Activated B cell treated with CpG ODN at 0.5 μM for 24 hours (primary cell): Measurements from ENCODE around the gene LRRC3C. TPM values are rescaled to one million over a fixed set of nuclear protein-coding genes. Genes with fewer than 3 reads are reported as not detected.
"Not testable (repeated sequence)": the region's sequence is repeated elsewhere in the genome, so short reads cannot be mapped to it uniquely, and the experiment has no call there.

ENCODE experiments used
- ATAC-seq: fragments of 200-7000 bp; cut with Tn5 transposase; one replicate; pipeline ENCODE4 v1.10.0; 2021; ENCODE audit warnings: low read depth, mild to moderate bottlenecking, moderate library complexity
- CTCF ChIA-PET: fragments of 350-600 bp; sonication (Branson Sonifier 250); formaldehyde crosslinking; loops from one replicate; lab custom pipeline; 2021; ENCODE audit warnings: antibody characterized with exemption; lab: Charles Lee
- POLR2A ChIA-PET: fragments of 350-600 bp; sonication (Branson Sonifier 250); formaldehyde crosslinking; loops from one replicate; lab custom pipeline; 2021; ENCODE audit warnings: antibody characterized with exemption; lab: Charles Lee
- DNase-seq: peaks from one replicate; pipeline ENCODE4 v3.0.0; 2022
- H3K27ac Mint-ChIP-seq: one replicate; pipeline ENCODE4 v1.8.0; 2020; ENCODE audit warnings: mixed read lengths
- H3K27me3 Mint-ChIP-seq: one replicate; pipeline ENCODE4 v1.8.0; 2021; ENCODE audit warnings: mixed read lengths
- H3K36me3 Mint-ChIP-seq: one replicate; pipeline ENCODE4 v1.8.0; 2021; ENCODE audit warnings: low read depth, mixed read lengths
- H3K4me1 Mint-ChIP-seq: one replicate; pipeline ENCODE4 v1.8.0; 2021; ENCODE audit warnings: mixed read lengths
- H3K4me3 Mint-ChIP-seq: one replicate; pipeline ENCODE4 v1.8.0; 2020; ENCODE audit warnings: mild to moderate bottlenecking, mixed read lengths
- H3K9me3 Mint-ChIP-seq: one replicate; pipeline ENCODE4 v1.8.0; 2020; ENCODE audit warnings: mixed read lengths
- intact Hi-C: fragments of 100-400 bp; cut with micrococcal nuclease; formaldehyde crosslinking; loops from one replicate; pipeline ENCODE4 v1.15.1; 2024
- total RNA-seq: library from RNA; stranded (reverse); gene quantifications from 2 replicates; pipeline ENCODE4 v1.2.3, GENCODE V29; 2022
- TF ChIP-seq, protein P1 (sequence below): fragments of 200-600 bp; IDR thresholded peaks from one replicate; pipeline ENCODE4 v1.8.0; 2022; ENCODE audit warnings: antibody characterized with exemption, mild to moderate bottlenecking

Gene LRRC3C
- total RNA-seq, 1 donor from 2014 or later = not detected

DNA sequence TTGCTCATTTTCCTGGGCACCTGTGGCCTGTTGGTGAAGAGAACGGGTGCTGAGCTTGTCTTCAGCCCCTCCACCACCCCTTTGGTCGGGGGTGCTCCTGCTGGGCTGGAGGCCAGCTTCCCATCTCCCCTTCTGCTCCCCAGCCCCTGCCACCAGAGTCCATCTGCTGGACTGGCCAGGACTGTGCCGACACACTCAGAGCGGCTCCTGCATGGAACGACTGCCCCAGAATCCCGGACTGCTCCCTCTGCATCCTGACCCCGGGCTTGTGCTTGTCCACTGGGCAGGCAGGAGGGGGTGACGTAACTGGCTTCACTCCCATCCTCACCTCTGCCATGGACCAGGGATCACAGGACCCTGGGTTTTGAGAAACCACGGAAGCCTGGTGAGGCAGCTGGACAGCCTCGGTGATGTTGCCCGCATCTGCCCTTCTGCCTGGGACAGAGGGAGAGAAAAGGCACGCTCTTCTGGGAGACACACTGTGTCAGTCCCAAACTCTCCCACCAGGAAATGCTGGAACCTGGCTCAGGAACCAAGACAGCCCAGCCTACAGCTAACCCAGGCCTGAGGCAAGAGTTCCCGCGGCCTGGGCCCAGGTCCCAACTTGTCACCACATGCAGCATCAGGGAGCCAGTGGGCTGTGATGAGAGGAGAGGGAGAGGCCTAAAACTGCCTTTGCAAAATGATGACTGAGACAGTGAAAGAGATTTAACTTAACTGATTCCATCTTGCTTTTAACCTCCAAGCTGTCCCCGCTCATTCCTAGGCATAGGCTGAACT lies 19.2 kb downstream of the LRRC3C start:
- DNase-seq (no peak), ATAC-seq (no peak)
- intact Hi-C loops = no loop called here
- Mint-ChIP-seq H3K27me3 (no peaks in the 10 kb centered on the region), H3K4me1 (peaks cover 20% of the 10 kb centered on the region), H3K4me3 (no peak overlapping the region), H3K36me3 (no peaks in the 10 kb centered on the region), H3K9me3 (no peaks in the 10 kb centered on the region), H3K27ac (no peak overlapping the region)
- ChIA-PET POLR2A (no interaction called here), CTCF (no interaction called here)
- TF ChIP-seq, protein P1, sequence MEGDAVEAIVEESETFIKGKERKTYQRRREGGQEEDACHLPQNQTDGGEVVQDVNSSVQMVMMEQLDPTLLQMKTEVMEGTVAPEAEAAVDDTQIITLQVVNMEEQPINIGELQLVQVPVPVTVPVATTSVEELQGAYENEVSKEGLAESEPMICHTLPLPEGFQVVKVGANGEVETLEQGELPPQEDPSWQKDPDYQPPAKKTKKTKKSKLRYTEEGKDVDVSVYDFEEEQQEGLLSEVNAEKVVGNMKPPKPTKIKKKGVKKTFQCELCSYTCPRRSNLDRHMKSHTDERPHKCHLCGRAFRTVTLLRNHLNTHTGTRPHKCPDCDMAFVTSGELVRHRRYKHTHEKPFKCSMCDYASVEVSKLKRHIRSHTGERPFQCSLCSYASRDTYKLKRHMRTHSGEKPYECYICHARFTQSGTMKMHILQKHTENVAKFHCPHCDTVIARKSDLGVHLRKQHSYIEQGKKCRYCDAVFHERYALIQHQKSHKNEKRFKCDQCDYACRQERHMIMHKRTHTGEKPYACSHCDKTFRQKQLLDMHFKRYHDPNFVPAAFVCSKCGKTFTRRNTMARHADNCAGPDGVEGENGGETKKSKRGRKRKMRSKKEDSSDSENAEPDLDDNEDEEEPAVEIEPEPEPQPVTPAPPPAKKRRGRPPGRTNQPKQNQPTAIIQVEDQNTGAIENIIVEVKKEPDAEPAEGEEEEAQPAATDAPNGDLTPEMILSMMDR = no peak

DNA sequence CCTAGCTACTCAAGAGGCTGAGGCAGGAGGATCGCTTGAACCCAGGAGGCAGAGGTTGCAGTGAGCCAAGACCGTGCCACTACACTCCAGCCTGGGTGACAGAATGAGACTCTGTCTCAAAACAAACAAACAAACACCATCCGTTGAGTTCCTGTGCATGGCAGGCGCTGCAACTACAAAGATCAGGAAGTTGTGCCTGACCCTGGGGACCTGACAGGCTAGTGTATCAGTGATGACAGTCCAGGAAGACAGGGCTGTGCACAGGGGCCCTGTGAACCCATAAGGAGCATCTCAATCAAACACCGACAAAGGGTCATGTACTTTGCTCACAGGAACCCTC lies 20.9 kb downstream of the LRRC3C start:
- DNase-seq, H3K9me3 Mint-ChIP-seq, H3K36me3 Mint-ChIP-seq, ATAC-seq, CTCF ChIA-PET, POLR2A ChIA-PET, H3K27me3 Mint-ChIP-seq, intact Hi-C loops, H3K4me3 Mint-ChIP-seq: not testable (repeated sequence)
- peaks cover 28% of the 10 kb centered on the region for H3K4me1 Mint-ChIP-seq
- H3K27ac Mint-ChIP-seq = peak overlapping the region; percentile 24

DNA sequence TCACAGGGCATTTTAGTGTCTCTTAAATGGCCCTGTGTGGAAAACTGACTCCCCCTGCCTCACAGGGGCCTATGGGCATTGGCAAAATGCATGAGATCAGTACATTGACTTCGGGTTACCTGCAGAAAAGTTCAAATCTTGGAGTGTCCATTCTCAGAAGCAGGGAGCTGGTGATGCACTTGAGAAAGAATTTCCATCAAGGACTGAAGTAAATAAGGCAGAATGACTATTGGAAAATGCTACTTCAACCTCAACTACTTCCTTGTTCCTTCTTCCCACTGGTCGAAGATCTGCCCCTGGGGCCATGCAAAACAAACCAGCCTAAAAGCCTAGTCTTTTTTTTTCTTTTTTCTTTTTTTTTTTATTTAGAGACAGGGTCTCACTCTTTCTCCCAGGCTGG lies 21.5 kb downstream of the LRRC3C start:
- intact Hi-C loops = no loop called here
- Mint-ChIP-seq H3K4me3 (no peak overlapping the region), H3K4me1 (peaks cover 29% of the 10 kb centered on the region), H3K27ac (no peak overlapping the region), H3K27me3 (no peaks in the 10 kb centered on the region), H3K9me3 (no peaks in the 10 kb centered on the region), H3K36me3 (no peaks in the 10 kb centered on the region)
- DNase-seq = no peak
- ChIA-PET CTCF (no interaction called here), POLR2A (interaction anchor here (0.6 to 1.3 kb wide), 2 partner anchors 9 to 31 kb away, joined by 4 to 6 read pairs; partner anchors contain the start of gene PSMD3)
- no peak for ATAC-seq
- TF ChIP-seq, protein P1 = no peak

DNA sequence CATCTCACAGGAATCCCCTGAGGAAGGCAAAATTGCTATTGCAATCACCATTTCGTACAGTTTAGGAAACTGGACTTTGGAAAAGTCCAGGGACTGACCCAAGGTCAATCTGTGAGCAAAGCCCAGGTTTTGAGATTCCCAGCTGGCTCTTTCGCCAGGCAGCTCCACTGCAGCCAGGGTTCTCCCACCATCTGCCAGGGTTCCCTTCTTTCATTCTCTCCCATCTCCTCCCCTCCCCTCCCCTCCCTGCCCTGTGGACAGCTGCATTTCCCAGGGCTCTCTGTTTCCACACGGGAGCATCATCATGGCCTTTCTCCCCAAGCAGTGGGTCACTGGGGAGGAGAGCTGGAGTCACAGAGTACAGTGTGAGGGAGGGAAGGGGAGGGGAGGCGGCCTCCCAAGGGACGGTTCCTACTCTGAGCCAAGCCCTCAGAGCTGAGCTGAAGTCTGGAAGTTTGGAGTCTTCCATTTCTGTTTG lies 23.4 kb downstream of the LRRC3C start:
- Mint-ChIP-seq H3K4me3 (no peak overlapping the region), H3K27me3 (no peaks in the 10 kb centered on the region), H3K27ac (no peak overlapping the region), H3K9me3 (no peaks in the 10 kb centered on the region), H3K36me3 (no peaks in the 10 kb centered on the region), H3K4me1 (peaks cover 33% of the 10 kb centered on the region)
- DNase-seq = no peak
- TF ChIP-seq, protein P1 = no peak
- intact Hi-C loops = loop anchor here (5.0 kb wide), 1 partner anchor 264 kb away; the partner anchor contains the start of gene PGAP3
- ChIA-PET CTCF (no interaction called here), POLR2A (interaction anchor here (1.0 kb wide), 1 partner anchor 29 kb away, joined by 4 read pairs; no protein-coding TSS in a partner anchor)
- ATAC-seq = no peak

DNA sequence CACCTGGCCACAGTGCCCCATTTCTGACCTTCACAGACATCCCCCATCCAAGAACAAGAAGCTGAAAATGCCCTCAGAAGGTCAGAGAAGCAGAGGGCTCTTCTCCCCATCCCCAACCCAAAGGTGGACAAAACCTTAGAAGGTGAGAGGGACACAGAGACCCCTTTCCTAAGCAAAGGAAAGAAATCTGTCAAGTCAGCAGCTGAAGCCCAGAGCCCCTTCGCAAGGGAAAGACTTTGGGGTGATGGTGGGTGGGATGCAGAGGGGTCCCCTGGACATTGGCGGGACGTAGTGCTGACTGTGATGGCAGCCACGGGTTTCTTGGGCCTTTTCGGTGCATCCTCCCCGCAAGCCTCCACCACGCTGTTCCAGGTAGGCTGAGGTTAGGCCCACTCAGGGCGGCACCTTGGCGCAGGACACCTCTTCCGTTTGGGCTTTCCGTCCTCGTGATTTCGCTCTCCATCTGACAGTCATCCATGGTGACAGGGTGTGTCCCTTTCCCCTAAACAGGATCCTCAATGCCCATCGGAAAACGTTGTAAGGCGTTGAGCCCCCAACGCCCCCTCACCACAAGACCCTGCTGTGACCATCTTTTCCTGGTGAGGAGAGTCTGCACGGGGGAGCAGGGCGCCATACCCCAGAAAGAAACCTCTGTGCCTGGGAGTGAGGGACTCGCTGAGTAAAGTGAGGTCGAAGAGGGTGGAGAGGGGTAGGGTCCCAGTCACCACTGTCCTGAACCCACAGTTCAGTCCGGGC lies 24.6 kb downstream of the LRRC3C start:
- DNase-seq (no peak), ATAC-seq (no peak)
- peak overlapping the region; percentile 73 for H3K4me3 Mint-ChIP-seq
- CTCF ChIA-PET = no interaction called here
- peak overlapping the region; percentile 41 for H3K27ac Mint-ChIP-seq
- no peaks in the 10 kb centered on the region for H3K27me3 Mint-ChIP-seq
- POLR2A ChIA-PET = interaction anchor here (0.7 to 3.3 kb wide), 3 partner anchors 28 to 197 kb away, joined by 4 to 29 read pairs (median 4); partner anchors contain the start of gene PSMD3
- intact Hi-C loops = loop anchor here (1.0 to 5.0 kb wide), 4 partner anchors 147 to 267 kb away; partner anchors contain the start of genes MIEN1, PGAP3 and WIPF2
- TF ChIP-seq, protein P1 = no peak
- peaks cover 33% of the 10 kb centered on the region for H3K4me1 Mint-ChIP-seq
- H3K36me3 Mint-ChIP-seq = no peaks in the 10 kb centered on the region
- no peaks in the 10 kb centered on the region for H3K9me3 Mint-ChIP-seq
